Left forelimb (tissue), 1 donor: ENCODE measurements around the gene LYAR.
"Not testable (repeated sequence)": the region's sequence is repeated elsewhere in the genome, so short reads cannot be mapped to it uniquely, and the experiment has no call there.

Source experiments
- DNase-seq: peaks from one replicate; pipeline ENCODE4 v3.0.0-alpha.2; 2018; ENCODE audit warnings: low spot score

Gene LYAR

GRCh38 chr4:4260185-4260751, 29.7 kb downstream of the LYAR start:
- no peak for DNase-seq

GRCh38 chr4:4259484-4260100, 30.4 kb downstream of the LYAR start:
- no peak for DNase-seq

- not testable (repeated sequence) for DNase-seq
Observed at GRCh38 chr4:4257705-4258104, 32.2 kb downstream of the LYAR start.

- DNase-seq: no peak
Observed at GRCh38 chr4:4256799-4257198, 33.2 kb downstream of the LYAR start.

GRCh38 chr4:4254666-4255065, 35.3 kb downstream of the LYAR start:
- no peak for DNase-seq

GRCh38 chr4:4254199-4254598, 35.8 kb downstream of the LYAR start:
- DNase-seq: no peak

- DNase-seq: no peak
Observed at GRCh38 chr4:4249866-4250265, 40.1 kb downstream of the LYAR start.

GRCh38 chr4:4249342-4249741, 40.6 kb downstream of the LYAR start:
- DNase-seq: not testable (repeated sequence)

GRCh38 chr4:4248885-4249203, 41.1 kb downstream of the LYAR start:
- DNase-seq: no peak

- DNase-seq: peak; percentile 97
Observed at GRCh38 chr4:4248029-4248884, 41.7 kb downstream of the LYAR start, which contains the start of gene TMEM128. Gene TMEM128 (minus strand): TSS chr4:4248223. CDS start chr4:4248202, 21 bp downstream.

GRCh38 chr4:4247696-4248028, 42.3 kb downstream of the LYAR start:
- no peak for DNase-seq

- no peak for DNase-seq
Observed at GRCh38 chr4:4245172-4245571, 44.8 kb downstream of the LYAR start.

- DNase-seq: not testable (repeated sequence)
Observed at GRCh38 chr4:4239551-4239950, 50.4 kb downstream of the LYAR start.

GRCh38 chr4:4233610-4234009, 56.3 kb downstream of the LYAR start:
- no peak for DNase-seq

GRCh38 chr4:4228356-4228668, 61.6 kb downstream of the LYAR start:
- no peak for DNase-seq

GRCh38 chr4:4227510-4228355, 62.2 kb downstream of the LYAR start:
- no peak for DNase-seq

- no peak for DNase-seq
Observed at GRCh38 chr4:4226606-4227438, 63.1 kb downstream of the LYAR start, which contains the start of gene OTOP1. Gene OTOP1 (minus strand): TSS chr4:4226929. CDS start chr4:4226864, 65 bp downstream.

GRCh38 chr4:4225915-4226605, 63.9 kb downstream of the LYAR start:
- no peak for DNase-seq
